NB4 (cell line): ENCODE data around the gene METTL27.

Source experiments
- CTCF ChIP-seq: IDR thresholded peaks from one replicate; pipeline ENCODE4 v1.5.1; 2012; ENCODE audit warnings: low read depth, low read length
- MAX ChIP-seq: IDR thresholded peaks from 2 replicates; pipeline ENCODE4 v1.6.1; 2011; ENCODE audit warnings: low read depth, low read length
- MYC ChIP-seq: IDR thresholded peaks from 2 replicates; pipeline ENCODE4 v1.6.1; 2011; ENCODE audit warnings: low read depth, low read length
- POLR2A ChIP-seq: IDR thresholded peaks from 2 replicates; pipeline ENCODE4 v1.6.1; 2011; ENCODE audit warnings: mild to moderate bottlenecking; ENCODE audit not compliant: insufficient read length; ENCODE audit errors: extremely low read depth

DNA sequence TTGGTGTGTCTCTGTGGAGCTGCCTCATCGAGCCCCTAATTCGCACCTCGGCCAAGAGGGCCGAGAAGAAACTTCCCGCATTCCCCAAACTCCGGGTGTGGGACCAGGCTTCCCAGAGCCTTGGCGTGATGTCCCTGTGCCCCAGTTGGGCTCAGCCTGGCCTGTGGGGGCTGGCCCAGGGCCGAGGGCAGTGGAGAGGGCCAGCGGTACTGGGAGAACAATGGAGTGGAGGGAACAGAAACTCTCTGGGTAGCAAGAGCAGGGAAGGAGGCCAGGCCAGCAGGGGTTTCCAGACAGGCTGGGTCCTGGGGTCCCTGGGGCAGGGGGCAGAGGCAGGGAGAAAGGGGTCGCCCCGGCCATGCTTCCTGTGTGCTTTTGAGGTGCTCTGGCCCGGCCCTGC lies 34.7 kb upstream of the METTL27 start:
- TF ChIP-seq POLR2A, result no peak
- no peak for TF ChIP-seq CTCF
- no peak for TF ChIP-seq MAX
- TF ChIP-seq MYC, result no peak
